Fibroblast of mammary gland (primary cell): ENCODE data around the gene S100A10.

ENCODE experiments used
- DNase-seq: peaks from one replicate; pipeline ENCODE4 v3.0.0-alpha.2; 2010; ENCODE audit warnings: low read depth
- H3K4me3 ChIP-seq: 2 replicates; pipeline ENCODE4 v1.5.1; 2011; ENCODE audit warnings: low read depth, mild to moderate bottlenecking, low read length, moderate library complexity; ENCODE audit not compliant: control insufficient read depth
- TF ChIP-seq, protein P1 (sequence below): conservative IDR thresholded peaks from 2 replicates; pipeline ENCODE4 v1.5.1; 2011; ENCODE audit warnings: low read depth, low read length, inconsistent platforms; ENCODE audit not compliant: control insufficient read depth, insufficient read depth

S100A10 gene

DNA sequence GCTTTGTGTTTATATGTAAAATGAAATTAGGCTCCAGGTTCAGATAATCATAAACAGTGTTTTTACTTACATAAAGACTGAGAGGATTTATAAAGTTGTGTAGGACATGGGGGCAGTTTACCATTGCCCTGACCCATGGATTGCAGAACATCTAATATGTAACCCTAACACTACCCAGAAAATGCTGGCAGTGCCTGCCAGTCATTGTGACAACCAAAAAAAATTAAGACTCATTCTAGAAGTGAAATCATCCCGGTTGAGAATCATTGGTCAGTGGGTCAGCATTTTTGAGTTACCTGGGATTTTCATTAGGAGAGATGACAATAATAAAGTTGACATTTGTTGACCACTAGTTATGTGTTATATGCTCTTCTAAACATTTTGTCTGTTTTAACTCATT is 53.1 kb downstream of the S100A10 start:
- no peak overlapping the region for H3K4me3 ChIP-seq
- no peak for DNase-seq
- TF ChIP-seq, protein P1, sequence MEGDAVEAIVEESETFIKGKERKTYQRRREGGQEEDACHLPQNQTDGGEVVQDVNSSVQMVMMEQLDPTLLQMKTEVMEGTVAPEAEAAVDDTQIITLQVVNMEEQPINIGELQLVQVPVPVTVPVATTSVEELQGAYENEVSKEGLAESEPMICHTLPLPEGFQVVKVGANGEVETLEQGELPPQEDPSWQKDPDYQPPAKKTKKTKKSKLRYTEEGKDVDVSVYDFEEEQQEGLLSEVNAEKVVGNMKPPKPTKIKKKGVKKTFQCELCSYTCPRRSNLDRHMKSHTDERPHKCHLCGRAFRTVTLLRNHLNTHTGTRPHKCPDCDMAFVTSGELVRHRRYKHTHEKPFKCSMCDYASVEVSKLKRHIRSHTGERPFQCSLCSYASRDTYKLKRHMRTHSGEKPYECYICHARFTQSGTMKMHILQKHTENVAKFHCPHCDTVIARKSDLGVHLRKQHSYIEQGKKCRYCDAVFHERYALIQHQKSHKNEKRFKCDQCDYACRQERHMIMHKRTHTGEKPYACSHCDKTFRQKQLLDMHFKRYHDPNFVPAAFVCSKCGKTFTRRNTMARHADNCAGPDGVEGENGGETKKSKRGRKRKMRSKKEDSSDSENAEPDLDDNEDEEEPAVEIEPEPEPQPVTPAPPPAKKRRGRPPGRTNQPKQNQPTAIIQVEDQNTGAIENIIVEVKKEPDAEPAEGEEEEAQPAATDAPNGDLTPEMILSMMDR: no peak

DNA sequence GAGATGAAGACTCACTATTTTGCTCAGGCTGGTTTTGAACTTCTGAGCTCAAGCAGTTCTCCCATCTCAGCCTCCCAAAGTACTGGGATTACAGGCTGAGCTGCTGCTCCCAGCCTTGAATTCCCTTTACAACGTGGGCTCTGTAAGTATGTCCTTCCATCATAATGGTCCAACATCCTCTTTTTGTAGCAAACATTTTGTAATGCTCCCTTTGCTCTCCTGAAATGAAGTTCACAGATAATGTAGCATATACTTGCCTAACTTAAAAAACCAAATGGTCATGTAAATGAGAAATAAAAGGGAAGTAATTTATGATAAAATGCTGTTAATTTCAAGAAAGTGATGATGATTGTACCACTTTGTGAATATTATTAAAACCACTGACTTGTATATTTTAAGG is 53.9 kb downstream of the S100A10 start:
- H3K4me3 ChIP-seq: no peak overlapping the region
- TF ChIP-seq, protein P1: no peak
- no peak for DNase-seq

DNA sequence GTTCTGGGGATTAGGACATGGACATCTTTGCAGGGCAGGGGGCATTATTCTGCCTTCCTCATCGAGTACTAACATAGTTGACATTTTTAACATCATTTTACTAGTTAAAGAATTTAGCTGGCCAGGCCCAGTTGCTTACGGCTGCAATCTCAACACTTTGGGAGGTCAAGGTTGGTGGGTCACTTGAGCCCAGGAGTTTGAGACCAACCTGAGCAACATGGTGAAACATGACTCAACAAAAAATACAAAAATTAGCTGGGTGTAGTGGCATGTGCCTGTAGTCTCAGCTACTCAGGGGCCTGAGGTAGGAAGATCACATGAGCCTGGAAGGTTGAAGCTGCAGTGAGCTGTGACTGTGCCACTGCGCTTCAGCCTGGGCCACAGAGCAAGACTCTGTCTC is 54.5 kb downstream of the S100A10 start:
- TF ChIP-seq, protein P1: no peak
- no peak overlapping the region for H3K4me3 ChIP-seq
- DNase-seq: no peak

- no peak overlapping the region for H3K4me3 ChIP-seq
- TF ChIP-seq, protein P1: no peak
- no peak for DNase-seq
These were observed 57.0 kb downstream of the S100A10 start for GRCh38 chr1:151936653-151937052.

- TF ChIP-seq, protein P1: no peak
- no peak for DNase-seq
- no peak overlapping the region for H3K4me3 ChIP-seq
These were observed 57.6 kb downstream of the S100A10 start for GRCh38 chr1:151935894-151936602.

GRCh38 chr1:151935154-151935553 is 58.5 kb downstream of the S100A10 start:
- no peak overlapping the region for H3K4me3 ChIP-seq
- DNase-seq: peak; percentile 48
- TF ChIP-seq, protein P1: no peak
